K562 (cell line): ENCODE measurements around the gene PCLAF. TPM values are rescaled to one million over a fixed set of nuclear protein-coding genes. Genes with fewer than 3 reads are reported as not detected.
A peak's percentile ranks its signal among the peaks of the same experiment; 100 is the strongest.

Experiments
- ARNT ChIP-seq, 2 experiments: fragments of 450-650 bp; IDR thresholded peaks; 2 replicates each; pipeline ENCODE4 v1.6.1; 2016; ENCODE audit warnings: mild to moderate bottlenecking in 1 of 2
- CBFA2T2 ChIP-seq: fragments of 450-650 bp; conservative IDR thresholded peaks from 2 replicates; pipeline ENCODE4 v1.6.1; 2017; ENCODE audit warnings: mild to moderate bottlenecking
- KAT8 ChIP-seq: fragments of 450-650 bp; IDR thresholded peaks from 2 replicates; pipeline ENCODE4 v1.6.1; 2016; ENCODE audit warnings: low read depth, mild to moderate bottlenecking
- LCOR ChIP-seq: sonication (generic); formaldehyde crosslinking; IDR thresholded peaks from 2 replicates; pipeline ENCODE4 v1.8.0; 2022; ENCODE audit warnings: mild to moderate bottlenecking, missing genetic modification reagents
- MAFG ChIP-seq: fragments of 450-650 bp; conservative IDR thresholded peaks from 2 replicates; pipeline ENCODE4 v1.6.1; 2016; ENCODE audit warnings: missing genetic modification characterization, missing compliant biosample characterization
- MTF1 ChIP-seq: fragments of 250-450 bp; sonication (Bioruptor Pico); IDR thresholded peaks from 2 replicates; pipeline ENCODE4 v1.9.0; 2021; ENCODE audit warnings: moderate library complexity, mild to moderate bottlenecking, inconsistent platforms, borderline replicate concordance
- NR2C2 ChIP-seq, 2 experiments: fragments of 200-800 bp in 1 of 2; sonication (Bioruptor generic) in 1 of 2; sonication (generic) in 1 of 2; formaldehyde crosslinking in 1 of 2; IDR thresholded peaks; 2 replicates each; pipeline versions ENCODE4 v1.6.1 to v1.8.0; 2016 to 2022; ENCODE audit warnings: mild to moderate bottlenecking in 1 of 2, missing compliant biosample characterization in 1 of 2, missing genetic modification characterization in 1 of 2, missing genetic modification reagents in 1 of 2
- PHF21A ChIP-seq: fragments of 450-650 bp; IDR thresholded peaks from 2 replicates; pipeline ENCODE4 v1.6.1; 2017; ENCODE audit warnings: low read depth, borderline replicate concordance
- PURB ChIP-seq: sonication (generic); formaldehyde crosslinking; IDR thresholded peaks from 2 replicates; pipeline ENCODE4 v1.9.0; 2021; ENCODE audit warnings: low read depth, mild to moderate bottlenecking, missing genetic modification reagents
- RB1 ChIP-seq: fragments of 450-650 bp; IDR thresholded peaks from 2 replicates; pipeline ENCODE4 v1.6.1; 2017; ENCODE audit warnings: low read depth, mild to moderate bottlenecking
- RUNX1 ChIP-seq: sonication (generic); IDR thresholded peaks from 2 replicates; pipeline ENCODE4 v1.6.1; 2016; ENCODE audit warnings: antibody characterized with exemption, low read depth
- TSC22D4 ChIP-seq: fragments of 450-650 bp; IDR thresholded peaks from 2 replicates; pipeline ENCODE4 v1.6.1; 2016; ENCODE audit warnings: missing genetic modification characterization, missing biosample characterization, control low read depth
- XRCC3 ChIP-seq: fragments of 450-650 bp; IDR thresholded peaks from 2 replicates; pipeline ENCODE4 v1.6.1; 2017; ENCODE audit warnings: mild to moderate bottlenecking, moderate library complexity
- ZFPM2 ChIP-seq: fragments of 250-450 bp; sonication (Bioruptor Pico); IDR thresholded peaks from 2 replicates; pipeline ENCODE4 v1.5.1; 2022; ENCODE audit warnings: mild to moderate bottlenecking
- ZNF239 ChIP-seq: fragments of 250-450 bp; sonication (Bioruptor Pico); IDR thresholded peaks from 2 replicates; pipeline ENCODE4 v1.4.0; 2020; ENCODE audit warnings: mild to moderate bottlenecking
- ZNF75A ChIP-seq: fragments of 450-650 bp; formaldehyde crosslinking; IDR thresholded peaks from 2 replicates; pipeline ENCODE4 v1.4.0; 2020; ENCODE audit warnings: mild to moderate bottlenecking
- polyA plus RNA-seq, 8 experiments: library from polyadenylated mRNA; depleted of rRNA in 4 of 8; stranded (reverse) in 5 of 8; unstranded in 3 of 8; fragments of >200 nt; fragmentation: Nextera tagmentation in 2 of 8; fragmentation: Illumina TruSeq in 1 of 8; extraction: Ambion mirVana in 2 of 8; extraction: Trizol in 1 of 8; gene quantifications; 2 replicates each; pipeline versions ENCODE4 v1.2.1 to v1.2.3, GENCODE V29; 2011 to 2014; ENCODE audit warnings: inconsistent platforms in 1 of 8, missing spikeins in 1 of 8
- total RNA-seq, 7 experiments: library from RNA; depleted of rRNA in 6 of 7; stranded (reverse); fragments of >200 nt in 6 of 7; fragmentation: Illumina TruSeq in 2 of 7; extraction: Trizol in 2 of 7; gene quantifications; 2 replicates each; pipeline versions ENCODE4 v1.2.1 to v1.2.3, GENCODE V29; 2011 to 2021; ENCODE audit warnings: low replicate concordance in 1 of 7
- TF ChIP-seq, protein P1 (sequence below): sonication (generic); formaldehyde crosslinking; IDR thresholded peaks from 2 replicates; pipeline ENCODE4 v1.8.0; 2022; ENCODE audit warnings: mild to moderate bottlenecking, missing genetic modification reagents
- TF ChIP-seq, protein P2 (sequence below): sonication (generic); formaldehyde crosslinking; IDR thresholded peaks from 2 replicates; pipeline ENCODE4 v1.9.0; 2022; ENCODE audit warnings: mild to moderate bottlenecking, missing genetic modification reagents
- TF ChIP-seq, protein P3 (sequence below): fragments of 450-650 bp; IDR thresholded peaks from 2 replicates; pipeline ENCODE4 v1.6.1; 2016; ENCODE audit warnings: mild to moderate bottlenecking
- TF ChIP-seq, protein P4 (sequence below): sonication (generic); formaldehyde crosslinking; IDR thresholded peaks from 2 replicates; pipeline ENCODE4 v1.8.0; 2022; ENCODE audit warnings: missing genetic modification reagents, mild to moderate bottlenecking, moderate library complexity, borderline replicate concordance
- TF ChIP-seq, protein P5 (sequence below): fragments of 450-650 bp; IDR thresholded peaks from 2 replicates; pipeline ENCODE4 v1.7.0; 2016; ENCODE audit warnings: borderline replicate concordance
- TF ChIP-seq, protein P6 (sequence below): fragments of 450-650 bp; IDR thresholded peaks from 2 replicates; pipeline ENCODE4 v1.6.1; 2016; ENCODE audit warnings: missing biosample characterization, missing genetic modification characterization

PCLAF gene
- total and polyA plus RNA-seq, 9 of the 15 experiments (the other 6 are each of a cell fraction or from before 2014, with no cell fraction given) = 112 to 881 (median 360) TPM

DNA sequence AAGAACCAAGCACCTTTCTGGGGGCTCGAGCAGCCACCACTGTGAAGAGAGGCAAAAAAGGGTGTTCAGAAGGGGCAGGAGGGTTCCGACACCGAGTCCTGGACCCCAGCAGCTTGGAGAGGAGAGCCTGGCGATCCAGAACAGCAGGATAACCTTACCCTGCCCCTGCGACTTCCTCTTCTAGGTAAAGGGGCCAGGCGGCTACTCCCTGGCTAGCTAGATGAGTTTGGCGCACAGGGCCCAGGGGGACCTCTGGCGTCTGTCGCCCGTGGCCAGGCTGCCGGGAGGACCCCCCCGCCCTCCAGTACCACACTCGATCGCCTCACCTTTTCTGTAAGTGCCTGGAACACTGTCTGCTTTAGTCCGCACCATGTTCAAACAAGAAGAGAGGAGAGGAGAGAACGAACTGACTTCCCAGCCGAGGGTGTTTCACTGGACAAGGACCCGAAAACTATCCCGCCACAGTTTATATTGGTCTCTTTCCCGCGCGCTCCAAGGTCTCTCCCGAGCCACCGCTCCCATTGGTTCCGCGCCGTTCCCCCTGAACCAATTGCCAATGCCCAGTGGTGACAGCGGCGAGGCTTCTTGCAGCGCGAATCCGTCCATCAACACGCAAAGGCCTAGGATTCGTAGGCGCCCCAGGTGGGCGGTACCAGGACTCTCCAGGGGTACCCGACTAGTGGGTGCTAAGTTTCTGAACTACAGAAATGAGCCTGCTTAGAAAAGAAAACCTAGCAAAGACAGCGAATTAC, at the start of gene PCLAF (continued):
- TF ChIP-seq MTF1 (CRISPR knock-in tag) = no peak
- TF ChIP-seq TSC22D4 (tag) = no peak
- no peak for TF ChIP-seq ZNF239 (CRISPR knock-in tag)
- TF ChIP-seq, protein P1, sequence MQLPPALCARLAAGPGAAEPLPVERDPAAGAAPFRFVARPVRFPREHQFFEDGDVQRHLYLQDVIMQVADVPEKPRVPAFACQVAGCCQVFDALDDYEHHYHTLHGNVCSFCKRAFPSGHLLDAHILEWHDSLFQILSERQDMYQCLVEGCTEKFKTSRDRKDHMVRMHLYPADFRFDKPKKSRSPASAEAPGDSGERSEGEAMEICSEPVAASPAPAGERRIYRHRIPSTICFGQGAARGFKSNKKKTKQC (CRISPR knock-in tag) = peak; percentile 41; the same call in 1 of the 2 replicates
- TF ChIP-seq, protein P2, sequence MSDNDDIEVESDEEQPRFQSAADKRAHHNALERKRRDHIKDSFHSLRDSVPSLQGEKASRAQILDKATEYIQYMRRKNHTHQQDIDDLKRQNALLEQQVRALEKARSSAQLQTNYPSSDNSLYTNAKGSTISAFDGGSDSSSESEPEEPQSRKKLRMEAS (CRISPR knock-in tag) = peak; percentile 68; the same call in 1 of the 2 replicates
- TF ChIP-seq, protein P3, sequence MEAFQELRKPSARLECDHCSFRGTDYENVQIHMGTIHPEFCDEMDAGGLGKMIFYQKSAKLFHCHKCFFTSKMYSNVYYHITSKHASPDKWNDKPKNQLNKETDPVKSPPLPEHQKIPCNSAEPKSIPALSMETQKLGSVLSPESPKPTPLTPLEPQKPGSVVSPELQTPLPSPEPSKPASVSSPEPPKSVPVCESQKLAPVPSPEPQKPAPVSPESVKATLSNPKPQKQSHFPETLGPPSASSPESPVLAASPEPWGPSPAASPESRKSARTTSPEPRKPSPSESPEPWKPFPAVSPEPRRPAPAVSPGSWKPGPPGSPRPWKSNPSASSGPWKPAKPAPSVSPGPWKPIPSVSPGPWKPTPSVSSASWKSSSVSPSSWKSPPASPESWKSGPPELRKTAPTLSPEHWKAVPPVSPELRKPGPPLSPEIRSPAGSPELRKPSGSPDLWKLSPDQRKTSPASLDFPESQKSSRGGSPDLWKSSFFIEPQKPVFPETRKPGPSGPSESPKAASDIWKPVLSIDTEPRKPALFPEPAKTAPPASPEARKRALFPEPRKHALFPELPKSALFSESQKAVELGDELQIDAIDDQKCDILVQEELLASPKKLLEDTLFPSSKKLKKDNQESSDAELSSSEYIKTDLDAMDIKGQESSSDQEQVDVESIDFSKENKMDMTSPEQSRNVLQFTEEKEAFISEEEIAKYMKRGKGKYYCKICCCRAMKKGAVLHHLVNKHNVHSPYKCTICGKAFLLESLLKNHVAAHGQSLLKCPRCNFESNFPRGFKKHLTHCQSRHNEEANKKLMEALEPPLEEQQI = no peak
- TF ChIP-seq ZNF75A (CRISPR knock-in tag) = no peak
- TF ChIP-seq NR2C2 (CRISPR knock-in tag; IDR thresholded peaks at IDR 0.05) = no peak
- TF ChIP-seq NR2C2 (tag; IDR thresholded peaks at IDR 0.05) = no peak
- TF ChIP-seq KAT8 = no peak
- TF ChIP-seq PHF21A = 0 out of 2 replicates have a peak, but pooled peaks have one; percentile 32
- TF ChIP-seq ZFPM2 (CRISPR knock-in tag) = no peak
- TF ChIP-seq, protein P4, sequence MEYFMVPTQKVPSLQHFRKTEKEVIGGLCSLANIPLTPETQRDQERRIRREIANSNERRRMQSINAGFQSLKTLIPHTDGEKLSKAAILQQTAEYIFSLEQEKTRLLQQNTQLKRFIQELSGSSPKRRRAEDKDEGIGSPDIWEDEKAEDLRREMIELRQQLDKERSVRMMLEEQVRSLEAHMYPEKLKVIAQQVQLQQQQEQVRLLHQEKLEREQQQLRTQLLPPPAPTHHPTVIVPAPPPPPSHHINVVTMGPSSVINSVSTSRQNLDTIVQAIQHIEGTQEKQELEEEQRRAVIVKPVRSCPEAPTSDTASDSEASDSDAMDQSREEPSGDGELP (CRISPR knock-in tag) = peak; percentile 69; the same call in 1 of the 2 replicates
- TF ChIP-seq PURB (CRISPR knock-in tag) = no peak
- TF ChIP-seq, protein P5, sequence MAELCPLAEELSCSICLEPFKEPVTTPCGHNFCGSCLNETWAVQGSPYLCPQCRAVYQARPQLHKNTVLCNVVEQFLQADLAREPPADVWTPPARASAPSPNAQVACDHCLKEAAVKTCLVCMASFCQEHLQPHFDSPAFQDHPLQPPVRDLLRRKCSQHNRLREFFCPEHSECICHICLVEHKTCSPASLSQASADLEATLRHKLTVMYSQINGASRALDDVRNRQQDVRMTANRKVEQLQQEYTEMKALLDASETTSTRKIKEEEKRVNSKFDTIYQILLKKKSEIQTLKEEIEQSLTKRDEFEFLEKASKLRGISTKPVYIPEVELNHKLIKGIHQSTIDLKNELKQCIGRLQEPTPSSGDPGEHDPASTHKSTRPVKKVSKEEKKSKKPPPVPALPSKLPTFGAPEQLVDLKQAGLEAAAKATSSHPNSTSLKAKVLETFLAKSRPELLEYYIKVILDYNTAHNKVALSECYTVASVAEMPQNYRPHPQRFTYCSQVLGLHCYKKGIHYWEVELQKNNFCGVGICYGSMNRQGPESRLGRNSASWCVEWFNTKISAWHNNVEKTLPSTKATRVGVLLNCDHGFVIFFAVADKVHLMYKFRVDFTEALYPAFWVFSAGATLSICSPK = no peak
- TF ChIP-seq ARNT (IDR thresholded peaks at IDR 0.05) = peak in 1 of 2 experiments; percentile 2; a peak in 1 of 4 replicates
- no peak for TF ChIP-seq CBFA2T2
- TF ChIP-seq RB1 = peak; percentile 87
- no peak for TF ChIP-seq MAFG (tag)
- peak; percentile 73 for TF ChIP-seq LCOR
- TF ChIP-seq, protein P6, sequence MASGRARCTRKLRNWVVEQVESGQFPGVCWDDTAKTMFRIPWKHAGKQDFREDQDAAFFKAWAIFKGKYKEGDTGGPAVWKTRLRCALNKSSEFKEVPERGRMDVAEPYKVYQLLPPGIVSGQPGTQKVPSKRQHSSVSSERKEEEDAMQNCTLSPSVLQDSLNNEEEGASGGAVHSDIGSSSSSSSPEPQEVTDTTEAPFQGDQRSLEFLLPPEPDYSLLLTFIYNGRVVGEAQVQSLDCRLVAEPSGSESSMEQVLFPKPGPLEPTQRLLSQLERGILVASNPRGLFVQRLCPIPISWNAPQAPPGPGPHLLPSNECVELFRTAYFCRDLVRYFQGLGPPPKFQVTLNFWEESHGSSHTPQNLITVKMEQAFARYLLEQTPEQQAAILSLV (tag) = no peak
- TF ChIP-seq RUNX1 = no peak
- TF ChIP-seq XRCC3 = no peak
